ENCODE measurements around the gene HDGFL1.

HDGFL1 gene

DNA sequence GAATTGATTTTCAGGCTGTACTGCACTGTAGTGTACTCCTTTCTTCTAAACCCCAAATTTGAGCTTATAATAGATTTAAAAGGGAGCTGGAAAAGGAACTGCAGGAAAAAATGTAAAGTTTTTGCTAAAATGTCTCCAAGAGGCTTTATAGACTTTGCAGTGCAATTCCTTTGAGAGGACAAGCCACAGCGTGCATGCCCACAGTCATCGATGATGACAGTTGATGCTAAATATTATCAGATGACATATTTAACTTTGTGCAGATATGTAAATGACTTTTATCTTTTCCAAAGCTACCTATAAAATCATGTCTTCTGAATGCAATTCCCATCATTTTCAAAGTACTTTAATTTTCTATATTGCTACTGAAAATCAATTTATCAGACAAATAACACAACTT lies 24.3 kb upstream of the HDGFL1 start:
- TF ChIP-seq CTCF (IDR thresholded peaks at IDR 0.05; ENCODE audit: borderline replicate concordance, insufficient read depth, low read depth, low read length): no peak
- no peak overlapping the region for H3K4me3 ChIP-seq (ENCODE audit: low read depth, low read length)

GRCh38 chr6:22546236-22546635 lies 23.1 kb upstream of the HDGFL1 start:
- H3K4me3 ChIP-seq (ENCODE audit: low read depth, low read length): no peak overlapping the region
- TF ChIP-seq CTCF (IDR thresholded peaks at IDR 0.05; ENCODE audit: borderline replicate concordance, insufficient read depth, low read depth, low read length): no peak

DNA sequence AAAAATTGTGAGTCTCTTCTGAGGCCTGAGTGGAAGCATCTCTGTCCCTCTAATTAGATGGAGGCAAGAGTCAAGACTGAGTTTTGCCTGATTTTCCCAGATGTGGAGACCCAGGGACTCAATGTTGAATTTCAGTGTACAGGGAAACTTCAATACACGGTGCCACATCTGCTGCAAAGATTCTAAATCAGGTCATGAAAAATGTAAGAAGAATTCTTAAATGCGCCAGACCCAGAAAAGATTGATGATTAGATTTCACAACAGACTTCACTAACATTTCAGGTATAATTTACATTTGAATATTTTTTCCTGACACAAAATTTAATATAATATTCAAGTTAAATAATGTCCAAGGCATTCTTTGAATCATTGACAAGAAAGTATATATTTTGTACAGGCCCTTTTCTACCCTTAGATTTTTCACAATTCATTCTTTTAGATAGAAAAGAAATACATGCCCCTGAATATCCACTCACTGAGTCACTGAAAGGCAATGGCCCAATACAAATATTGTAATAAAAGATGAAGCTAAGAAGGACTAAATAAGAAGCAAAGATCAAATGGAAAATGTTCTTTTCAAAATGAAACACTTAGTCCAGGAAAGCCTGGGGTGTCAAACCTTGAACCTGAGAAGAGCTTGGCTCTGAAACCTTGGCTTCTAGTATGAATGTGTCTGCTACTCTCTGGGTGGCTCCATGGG lies 18.2 kb upstream of the HDGFL1 start:
- TF ChIP-seq CTCF (IDR thresholded peaks at IDR 0.05; ENCODE audit: borderline replicate concordance, insufficient read depth, low read depth, low read length): no peak
- H3K4me3 ChIP-seq (ENCODE audit: low read depth, low read length): no peak overlapping the region

DNA sequence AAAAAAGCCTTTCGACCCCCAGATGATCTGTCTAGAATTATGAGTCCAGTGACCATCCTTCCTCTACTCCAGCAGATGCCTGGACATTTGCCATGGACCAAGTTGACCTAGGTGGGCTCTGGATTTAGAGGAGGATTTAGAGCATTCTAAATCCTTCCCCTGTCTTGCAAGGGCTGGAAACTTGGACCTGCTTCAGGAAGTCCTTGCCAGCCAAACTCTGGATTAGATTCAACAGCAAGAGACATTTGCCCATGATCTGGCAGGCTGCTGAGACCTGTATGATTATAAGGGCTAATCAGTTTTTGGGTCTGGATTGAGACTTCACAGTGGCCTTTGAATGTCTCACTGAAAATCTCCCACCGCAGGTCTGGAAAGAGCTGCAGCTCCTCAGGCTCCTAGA lies 13.1 kb upstream of the HDGFL1 start:
- TF ChIP-seq CTCF (IDR thresholded peaks at IDR 0.05; ENCODE audit: borderline replicate concordance, insufficient read depth, low read depth, low read length): no peak
- H3K4me3 ChIP-seq (ENCODE audit: low read depth, low read length): no peak overlapping the region

DNA sequence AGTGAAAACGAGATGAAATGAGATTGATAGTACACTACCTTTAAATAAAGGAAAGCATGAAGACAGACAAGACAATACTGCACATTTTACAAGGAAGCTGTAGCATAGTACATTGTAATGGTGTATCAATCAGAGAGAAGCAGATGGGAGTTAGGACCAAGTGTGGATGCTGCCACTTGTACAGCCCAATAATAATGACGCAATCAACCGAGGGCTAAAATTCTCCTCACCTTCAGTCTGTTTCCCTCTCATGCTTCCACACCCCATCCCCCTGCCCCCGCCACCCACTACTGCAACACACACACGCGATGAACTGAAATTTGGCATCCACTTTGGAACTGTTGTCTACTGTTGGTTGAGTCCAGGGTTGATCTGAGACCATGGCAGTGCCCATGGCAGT lies 12.4 kb upstream of the HDGFL1 start:
- no peak overlapping the region for H3K4me3 ChIP-seq (ENCODE audit: low read depth, low read length)
- no peak for TF ChIP-seq CTCF (IDR thresholded peaks at IDR 0.05; ENCODE audit: borderline replicate concordance, insufficient read depth, low read depth, low read length)

- H3K4me3 ChIP-seq (ENCODE audit: low read depth, low read length): no peak overlapping the region
- TF ChIP-seq CTCF (IDR thresholded peaks at IDR 0.05; ENCODE audit: borderline replicate concordance, insufficient read depth, low read depth, low read length): no peak
Observed at GRCh38 chr6:22558288-22558882, 11.0 kb upstream of the HDGFL1 start.

DNA sequence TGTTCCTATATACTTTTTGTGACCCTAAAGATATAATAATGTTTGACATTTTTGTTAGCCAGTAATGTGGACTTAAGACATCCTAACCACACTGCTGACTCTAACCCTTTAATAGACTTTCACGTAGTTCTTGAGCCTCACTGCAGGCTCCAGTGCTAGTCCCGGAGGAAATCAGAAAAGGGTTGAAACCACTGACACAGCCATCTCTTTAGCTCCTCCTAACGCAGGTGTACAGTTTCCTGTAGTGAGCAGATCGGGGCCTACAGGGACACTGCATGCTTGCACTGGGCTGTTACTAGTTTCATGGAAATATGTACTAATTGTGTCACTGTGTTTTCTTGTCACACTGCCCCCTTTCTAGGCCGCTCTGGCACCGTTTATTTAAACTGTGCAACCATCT lies 512 bp upstream of the HDGFL1 start:
- TF ChIP-seq CTCF (IDR thresholded peaks at IDR 0.05; ENCODE audit: borderline replicate concordance, insufficient read depth, low read depth, low read length): no peak
- no peak overlapping the region for H3K4me3 ChIP-seq (ENCODE audit: low read depth, low read length)
